BLaER1 treated with 17β-estradiol and CSF1 and Interleukin-3, amounts not matched to agents 10 nM and 100 nM (cell line): ENCODE measurements around the gene FHIP2A.
"Not testable (repeated sequence)": the region's sequence is repeated elsewhere in the genome, so short reads cannot be mapped to it uniquely, and the experiment has no call there.

Source experiments
- H3K27ac ChIP-seq, 11 experiments: shearing (Covaris generic); formaldehyde crosslinking; 2 replicates each; pipeline ENCODE4 v1.8.1; 2022
- H3K27me3 ChIP-seq, 11 experiments: shearing (Covaris generic); formaldehyde crosslinking; 2 replicates each; pipeline ENCODE4 v1.8.1; 2022
- H3K36me3 ChIP-seq, 11 experiments: shearing (Covaris generic); formaldehyde crosslinking; 2 replicates each; pipeline ENCODE4 v1.8.1; 2022
- H3K4me1 ChIP-seq, 10 experiments: shearing (Covaris generic); formaldehyde crosslinking; 2 replicates each; pipeline ENCODE4 v1.8.1; 2022
- H3K4me2 ChIP-seq, 11 experiments: shearing (Covaris generic); formaldehyde crosslinking; 2 replicates each; pipeline ENCODE4 v1.8.1; 2022
- H3K4me3 ChIP-seq, 10 experiments: shearing (Covaris generic); formaldehyde crosslinking; 2 replicates each; pipeline ENCODE4 v1.8.1; 2022
- H3K9ac ChIP-seq, 11 experiments: shearing (Covaris generic); formaldehyde crosslinking; 2 replicates each; pipeline ENCODE4 v1.8.1; 2022
- H3K9me3 ChIP-seq, 11 experiments: shearing (Covaris generic); formaldehyde crosslinking; replicated peaks in 1 of 11; 2 replicates each; pipeline ENCODE4 v1.8.1; 2022
- H4K20me1 ChIP-seq, 11 experiments: shearing (Covaris generic); formaldehyde crosslinking; 2 replicates each; pipeline ENCODE4 v1.8.1; 2022
- Cebpa-rat ChIP-seq, 11 experiments: shearing (Covaris generic); IDR thresholded peaks; 2 replicates each; pipeline ENCODE4 v1.8.1; 2022

The FHIP2A gene

GRCh38 chr10:114821293-114821914 lies at the start of gene FHIP2A:
TSS of gene FHIP2A (plus strand) at chr10:114821780. CDS start at chr10:114822079, 299 bp downstream.
- Histone ChIP-seq H3K4me2 (peak within 1 kb of the TSS; percentile 63 to 90 (median 75)), H3K36me3 (peaks cover 0 to 25% (median 17%) of the 10 kb centered on the region in 11 experiments; a peak in 17 of 22 replicates), H3K9ac (peak within 1 kb of the TSS; percentile 97 to 100 (median 99)), H3K4me1 (peaks cover 14 to 23% (median 19%) of the 10 kb centered on the region in 10 experiments), H3K27me3 (no peaks in the 10 kb centered on the region), H3K4me3 (peak within 1 kb of the TSS; percentile 83 to 98 (median 95)), H4K20me1 (peaks cover 6 to 35% (median 27%) of the 10 kb centered on the region in 11 experiments; a peak in 16 of 22 replicates), H3K27ac (peak within 1 kb of the TSS; percentile 96 to 99 (median 99)), H3K9me3 (peaks cover 0 to under 1% (median 0%) of the 10 kb centered on the region in 11 experiments; a peak in 1 of 22 replicates)
- TF ChIP-seq Cebpa-rat (IDR thresholded peaks at IDR 0.05): no peak

GRCh38 chr10:114772496-114773196 lies 48.9 kb upstream of the FHIP2A start:
- Histone ChIP-seq H3K36me3 (no peaks in the 10 kb centered on the region), H3K4me3 (no peak overlapping the region), H3K27me3 (peaks cover 23 to 36% (median 29%) of the 10 kb centered on the region in 11 experiments), H3K9ac (no peak overlapping the region), H3K4me2 (no peak overlapping the region), H3K9me3 (no peaks in the 10 kb centered on the region), H3K27ac (no peak overlapping the region), H4K20me1 (peaks cover 0 to under 1% (median 0%) of the 10 kb centered on the region in 11 experiments; a peak in 2 of 22 replicates), H3K4me1 (peaks cover 0 to 3% (median under 1%) of the 10 kb centered on the region in 10 experiments; a peak in 14 of 20 replicates)
- TF ChIP-seq Cebpa-rat (IDR thresholded peaks at IDR 0.05): no peak

- no peak for TF ChIP-seq Cebpa-rat (IDR thresholded peaks at IDR 0.05)
- no peaks in the 10 kb centered on the region for H3K36me3 ChIP-seq
- no peak overlapping the region for H3K4me2 ChIP-seq
- no peaks in the 10 kb centered on the region for H3K9me3 ChIP-seq
- peaks cover 18 to 31% (median 24%) of the 10 kb centered on the region in 11 experiments for H3K27me3 ChIP-seq
- no peak overlapping the region for H3K27ac ChIP-seq
- H3K9ac ChIP-seq: no peak overlapping the region
- H3K4me1 ChIP-seq: peaks cover 0 to 6% (median 0%) of the 10 kb centered on the region in 10 experiments; a peak in 1 of 20 replicates
- no peak overlapping the region for H3K4me3 ChIP-seq
- H4K20me1 ChIP-seq: no peaks in the 10 kb centered on the region; a peak in 1 of 22 replicates
Measured at GRCh38 chr10:114773197-114773532, 48.4 kb upstream of the FHIP2A start.

GRCh38 chr10:114775082-114775481 lies 46.5 kb upstream of the FHIP2A start:
- not testable (repeated sequence) for H3K9ac ChIP-seq, H3K4me2 ChIP-seq, H4K20me1 ChIP-seq, H3K4me3 ChIP-seq, H3K36me3 ChIP-seq, H3K27ac ChIP-seq, H3K4me1 ChIP-seq, H3K9me3 ChIP-seq
- peaks cover 0 to 11% (median 5%) of the 10 kb centered on the region in 11 experiments; a peak in 18 of 22 replicates for H3K27me3 ChIP-seq

GRCh38 chr10:114777415-114777814 lies 44.2 kb upstream of the FHIP2A start:
- Histone ChIP-seq H3K27me3 (no peaks in the 10 kb centered on the region), H3K9me3 (no peaks in the 10 kb centered on the region), H3K27ac (no peak overlapping the region), H3K4me1 (peaks cover 0 to 14% (median 6%) of the 10 kb centered on the region in 10 experiments; a peak in 11 of 20 replicates), H3K36me3 (no peaks in the 10 kb centered on the region), H3K9ac (no peak overlapping the region), H3K4me3 (no peak overlapping the region), H3K4me2 (peak overlapping the region in 2 of 11 experiments; percentile 8 to 29; a peak in 2 of 22 replicates), H4K20me1 (no peaks in the 10 kb centered on the region)
- TF ChIP-seq Cebpa-rat (IDR thresholded peaks at IDR 0.05): no peak

GRCh38 chr10:114779803-114780576 lies 41.6 kb upstream of the FHIP2A start:
- Histone ChIP-seq H3K9ac (no peak overlapping the region), H3K9me3 (no peaks in the 10 kb centered on the region), H3K4me2 (peak overlapping the region in 6 of 11 experiments; percentile 43 to 82 (median 58); a peak in 11 of 22 replicates), H3K27ac (peak overlapping the region in 1 of 11 experiments; percentile 24; a peak in 1 of 22 replicates), H4K20me1 (no peaks in the 10 kb centered on the region), H3K36me3 (no peaks in the 10 kb centered on the region), H3K4me1 (peaks cover 0 to 14% (median 6%) of the 10 kb centered on the region in 10 experiments; a peak in 11 of 20 replicates), H3K27me3 (no peaks in the 10 kb centered on the region), H3K4me3 (no peak overlapping the region)
- TF ChIP-seq Cebpa-rat (IDR thresholded peaks at IDR 0.05): no peak

- Histone ChIP-seq H3K27me3 (no peaks in the 10 kb centered on the region), H3K36me3 (no peaks in the 10 kb centered on the region), H3K4me1 (peaks cover 0 to 14% (median 6%) of the 10 kb centered on the region in 10 experiments; a peak in 11 of 20 replicates), H3K9me3 (no peaks in the 10 kb centered on the region), H4K20me1 (no peaks in the 10 kb centered on the region), H3K9ac (no peak overlapping the region), H3K27ac (0 out of 22 replicates have a peak overlapping the region, but pooled peaks of 1 of the 11 experiments have one; percentile 24), H3K4me2 (peak overlapping the region in 3 of 11 experiments; percentile 57 to 82 (median 60); a peak in 8 of 22 replicates), H3K4me3 (no peak overlapping the region)
- TF ChIP-seq Cebpa-rat (IDR thresholded peaks at IDR 0.05): no peak
Measured at GRCh38 chr10:114780577-114781184, 40.9 kb upstream of the FHIP2A start.

- H3K36me3 ChIP-seq: no peaks in the 10 kb centered on the region
- no peaks in the 10 kb centered on the region for H3K9me3 ChIP-seq
- no peak overlapping the region for H3K27ac ChIP-seq
- no peak overlapping the region for H3K4me2 ChIP-seq
- no peak overlapping the region for H3K9ac ChIP-seq
- H4K20me1 ChIP-seq: no peaks in the 10 kb centered on the region
- no peak overlapping the region for H3K4me3 ChIP-seq
- TF ChIP-seq Cebpa-rat (IDR thresholded peaks at IDR 0.05): no peak
- H3K27me3 ChIP-seq: no peaks in the 10 kb centered on the region
- H3K4me1 ChIP-seq: peaks cover 0 to 14% (median 6%) of the 10 kb centered on the region in 10 experiments; a peak in 10 of 20 replicates
Measured at GRCh38 chr10:114782666-114783065, 38.9 kb upstream of the FHIP2A start.
